ENCODE measurements around the gene METTL14. TPM values are rescaled to one million over a fixed set of nuclear protein-coding genes. Genes with fewer than 3 reads are reported as not detected.

The METTL14 gene
- total RNA-seq = 22.8 and 43.6 TPM in 2 replicates

DNA sequence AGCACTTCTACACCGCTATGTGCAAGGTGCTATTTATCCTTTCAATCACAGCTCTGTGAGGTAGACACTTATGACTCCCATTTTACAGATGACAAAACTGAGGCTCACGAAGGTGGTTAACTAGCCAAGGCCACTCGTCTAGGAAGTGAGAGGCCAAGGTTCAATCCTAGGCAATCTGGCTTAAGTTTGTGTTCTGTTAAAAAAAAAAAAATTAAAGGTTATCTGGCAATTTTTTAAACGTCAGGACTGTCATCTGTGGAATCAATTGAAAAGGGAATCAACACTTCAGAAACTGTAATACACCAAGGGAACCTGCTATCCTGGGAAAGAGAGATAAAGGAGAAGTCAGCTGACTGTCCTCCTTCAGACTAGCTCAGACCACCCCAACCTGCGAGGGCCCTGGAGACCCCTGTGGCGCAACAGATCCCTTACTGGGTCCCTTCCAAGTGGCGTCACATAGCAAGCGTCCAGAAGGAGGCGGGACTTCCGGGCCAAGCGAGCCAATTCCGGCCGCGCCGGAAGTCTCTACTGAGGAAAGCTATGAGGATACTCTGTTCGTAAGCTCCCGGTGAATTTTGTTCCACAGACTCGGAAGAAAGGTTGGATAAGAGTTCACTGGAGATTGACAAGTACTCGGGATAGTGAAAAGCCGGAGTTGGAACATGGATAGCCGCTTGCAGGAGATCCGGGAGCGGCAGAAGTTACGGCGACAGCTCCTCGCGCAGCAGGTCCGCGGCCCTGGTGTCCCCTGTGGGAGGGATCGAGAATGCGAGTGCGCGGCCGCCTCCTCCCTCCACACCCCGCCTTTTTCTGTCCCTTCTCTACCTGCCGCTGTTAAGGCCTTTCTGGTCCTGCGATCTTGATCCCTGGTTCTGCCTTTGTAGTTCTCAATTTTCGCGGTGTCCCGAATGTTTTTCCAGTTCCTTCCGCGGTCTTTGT lies at the start of gene METTL14:
TSS of gene METTL14 (plus strand) at position 520 of the 939 bp plus-strand sequence. CDS start at position 663, 143 bp downstream.

Other genes starting within 250 kb of the METTL14 start
- 11.1 and 19.8 TPM in 2 replicates for gene SEC24D, start 150.7 kb downstream of the METTL14 start, total RNA-seq
- gene SYNPO2, start 203.5 kb downstream of the METTL14 start, total RNA-seq = 0.21 and 0.24 TPM in 2 replicates

All from tracheal epithelial cell (primary cell).